Measurements from ENCODE around the gene ECSCR.

ECSCR gene

DNA sequence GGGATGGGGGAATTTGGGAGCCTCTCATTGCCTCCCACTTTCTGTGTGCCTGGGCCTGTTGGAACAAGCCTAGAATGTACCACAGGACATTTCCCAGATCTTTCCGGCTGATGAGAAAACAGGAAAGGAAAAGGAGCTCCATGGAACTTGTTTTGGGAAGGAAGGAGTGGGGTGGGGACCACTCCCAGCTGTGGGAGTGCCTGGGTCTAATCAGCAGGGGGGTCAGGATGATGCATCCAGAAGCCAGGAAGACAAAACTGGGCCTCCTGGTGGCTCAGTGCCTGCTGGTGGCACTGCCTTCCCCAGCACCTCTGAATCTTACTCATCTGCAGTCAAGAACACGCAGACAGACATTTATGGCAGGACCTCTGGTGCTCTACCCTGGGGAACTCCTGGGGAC is 11.0 kb upstream of the ECSCR start:
- no peak for DNase-seq

DNA sequence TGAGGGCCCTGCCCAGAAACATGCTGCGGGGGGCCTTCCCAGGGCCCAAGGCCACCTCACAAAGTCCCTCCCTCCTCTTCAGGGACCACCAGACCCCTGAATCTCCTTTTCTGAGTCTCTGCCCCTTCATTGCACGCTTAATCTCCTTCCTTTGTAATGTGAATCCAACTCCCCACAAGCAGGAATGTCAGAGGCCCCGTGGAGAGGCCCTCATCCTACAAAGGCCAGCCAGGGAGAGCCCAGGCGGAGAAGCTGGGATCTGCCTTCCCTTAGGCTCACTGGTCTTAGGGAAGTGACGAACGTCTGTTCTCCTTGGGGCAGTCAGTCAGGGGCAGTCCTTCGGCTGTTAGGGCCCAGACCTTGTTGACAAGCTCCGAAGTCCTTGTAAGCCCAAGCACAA is 10.6 kb upstream of the ECSCR start:
- no peak for DNase-seq

DNA sequence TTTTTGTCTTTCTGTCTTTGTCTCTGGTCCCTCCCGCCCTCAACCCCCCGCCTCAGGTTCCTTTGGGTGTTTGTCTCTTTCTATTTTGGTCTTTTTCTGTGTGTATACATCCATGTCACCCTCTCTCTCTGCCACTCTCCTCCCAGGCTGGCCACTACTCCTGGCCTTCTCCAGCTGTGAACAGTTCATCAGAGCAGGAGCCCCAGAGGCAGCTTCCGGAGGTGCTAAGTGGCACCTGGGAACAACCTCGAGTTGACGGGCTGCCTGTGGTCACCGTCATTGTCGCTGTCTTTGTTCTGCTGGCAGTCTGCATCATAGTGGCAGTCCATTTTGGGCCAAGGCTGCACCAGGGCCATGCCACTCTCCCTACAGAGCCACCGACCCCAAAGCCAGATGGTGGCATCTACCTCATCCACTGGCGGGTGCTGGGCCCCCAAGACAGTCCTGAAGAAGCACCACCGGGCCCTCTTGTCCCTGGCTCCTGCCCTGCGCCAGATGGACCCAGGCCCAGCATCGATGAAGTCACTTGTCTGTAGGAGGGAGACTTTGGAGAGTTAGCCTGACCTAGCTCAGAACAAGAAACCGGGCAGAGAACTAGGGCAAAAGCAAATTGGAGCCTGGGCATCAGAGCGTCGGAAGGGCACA is 10.0 kb upstream of the ECSCR start:
- no peak for DNase-seq

DNA sequence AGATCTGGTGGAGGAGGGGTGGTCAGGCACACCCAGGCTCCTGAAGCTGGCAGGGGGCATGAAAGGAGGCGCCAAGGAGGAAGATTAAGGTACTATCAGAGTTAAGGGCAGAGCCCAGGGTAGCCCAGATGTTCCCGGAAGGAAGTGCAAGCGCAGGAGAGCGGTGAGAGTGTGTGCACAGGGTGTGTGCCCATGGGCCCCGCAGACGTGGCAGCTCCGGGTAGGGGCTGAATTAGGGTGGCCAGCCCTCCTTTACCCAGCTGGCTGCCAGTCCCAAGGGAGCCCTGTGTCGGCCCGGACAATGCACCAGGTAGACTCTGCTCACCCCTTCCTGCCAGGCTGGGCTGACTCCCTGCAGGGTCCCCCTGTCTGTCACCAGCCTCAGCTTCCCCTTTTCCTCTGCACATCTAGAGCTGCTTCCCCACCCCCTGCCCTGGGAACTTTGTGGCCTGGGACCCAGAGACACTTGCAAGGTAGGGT is 8.3 kb upstream of the ECSCR start, which contains the start of gene SMIM33:
TSS of gene SMIM33 (plus strand) at position 184 of the 480 bp plus-strand sequence. CDS start at position 302, 118 bp downstream.
- no peak for DNase-seq

DNA sequence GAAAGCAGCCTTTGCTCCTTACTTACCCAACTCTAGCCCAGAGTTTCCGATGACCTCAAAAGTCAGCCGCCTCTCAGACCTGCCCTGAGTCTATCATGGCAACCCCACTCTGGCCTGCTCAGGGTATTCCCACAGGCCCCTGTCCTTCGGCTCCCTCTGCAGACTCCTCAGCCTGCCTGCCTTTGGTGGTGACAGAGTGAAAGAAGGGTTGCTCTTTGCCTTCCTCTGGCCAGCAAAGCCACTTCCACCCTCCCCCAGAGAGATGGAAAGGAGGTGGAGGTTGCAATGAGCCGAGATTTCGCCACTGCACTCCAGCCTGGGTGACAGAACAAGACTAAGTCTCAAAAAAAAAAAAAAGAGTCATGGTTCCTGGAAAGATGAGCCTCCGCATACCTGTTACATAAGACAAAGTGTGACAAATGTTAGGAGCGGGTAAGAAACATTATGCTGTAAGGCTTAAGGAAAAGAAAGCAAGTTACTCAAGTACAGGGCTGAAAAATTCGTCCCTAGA is 5.9 kb upstream of the ECSCR start:
- no peak for DNase-seq

DNA sequence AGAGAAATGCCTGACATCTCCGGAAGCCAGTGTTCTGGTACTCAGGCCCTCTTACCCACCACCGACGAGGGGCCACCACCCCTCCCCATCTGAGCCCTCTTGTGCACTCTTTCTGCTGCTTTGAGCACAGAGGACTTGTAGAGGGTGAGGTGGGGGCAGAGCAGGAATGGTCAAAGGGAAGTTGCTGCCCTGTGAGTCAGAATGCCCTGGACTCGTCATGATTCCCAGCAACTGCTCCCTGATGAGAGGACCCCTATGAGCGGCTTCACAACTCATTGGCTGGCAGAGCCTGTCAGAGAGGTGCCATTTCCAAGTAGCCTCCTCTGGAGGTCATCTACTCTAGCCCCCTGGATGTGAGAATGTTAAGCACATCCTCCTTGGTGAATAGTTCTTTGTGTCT is 845 bp downstream of the ECSCR start:
- no peak for DNase-seq

DNA sequence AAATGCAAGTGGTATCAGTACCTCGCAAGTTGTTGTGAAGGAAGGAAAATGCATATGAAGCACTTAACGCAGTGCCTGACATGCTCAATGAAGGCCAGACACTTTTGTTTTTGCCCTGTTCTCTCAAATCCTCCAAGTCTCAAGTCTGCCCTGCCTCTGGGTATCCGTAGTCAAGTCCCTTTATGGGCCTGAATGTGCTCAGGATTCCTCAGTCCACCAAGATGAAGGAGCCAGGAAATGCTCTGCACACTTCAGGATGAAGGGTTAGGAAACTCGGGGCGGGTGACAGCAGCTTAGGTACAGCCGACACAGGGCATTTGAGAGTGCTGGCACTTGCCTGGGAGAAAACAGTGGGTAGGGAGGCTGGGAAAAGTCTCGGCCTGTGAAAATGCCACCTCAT is 1.4 kb downstream of the ECSCR start:
- DNase-seq = no peak

DNA sequence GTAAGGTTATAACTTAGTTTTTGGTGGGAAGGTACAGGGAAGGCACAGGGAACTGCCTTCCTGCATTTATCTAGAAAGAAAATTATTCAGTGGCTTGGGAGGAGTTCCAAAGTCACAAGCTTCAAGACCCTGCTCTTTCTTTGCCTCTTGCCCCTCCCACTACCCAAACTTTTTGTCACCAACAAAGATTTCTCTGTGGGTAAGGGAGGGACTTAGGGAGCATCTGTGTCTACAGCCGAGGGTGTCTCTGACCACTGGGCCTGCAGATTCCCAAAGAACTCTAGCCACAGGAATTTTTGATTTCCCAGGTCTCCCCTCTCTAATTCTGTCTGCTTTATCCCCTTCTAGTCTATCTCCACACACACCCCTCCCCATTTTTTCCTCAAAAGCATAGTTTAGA is 2.1 kb downstream of the ECSCR start:
- no peak for DNase-seq

DNA sequence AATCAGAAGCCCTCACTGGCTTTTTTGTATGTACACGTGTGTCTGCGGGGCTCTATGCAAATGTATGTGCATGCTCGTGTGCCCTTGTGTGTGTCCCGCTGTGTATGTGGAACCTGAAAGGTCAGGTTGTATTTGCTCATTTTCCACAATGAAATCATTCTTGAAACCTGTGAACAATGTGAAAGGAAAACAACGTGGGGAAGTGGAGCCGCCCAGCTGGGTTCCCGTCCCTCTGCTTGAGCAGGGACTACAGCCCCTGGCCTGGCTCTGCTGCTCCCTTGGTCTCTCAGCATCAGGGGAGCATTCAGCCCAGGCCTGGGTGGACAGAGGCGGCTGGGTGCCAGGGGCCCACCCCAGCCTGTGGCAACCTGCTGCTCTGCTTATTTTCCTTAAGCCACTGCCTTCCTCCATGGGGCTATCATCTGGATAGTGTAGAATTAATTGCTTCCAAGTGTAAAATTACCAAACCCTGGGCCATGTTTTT is 3.0 kb downstream of the ECSCR start:
- no peak for DNase-seq

DNA sequence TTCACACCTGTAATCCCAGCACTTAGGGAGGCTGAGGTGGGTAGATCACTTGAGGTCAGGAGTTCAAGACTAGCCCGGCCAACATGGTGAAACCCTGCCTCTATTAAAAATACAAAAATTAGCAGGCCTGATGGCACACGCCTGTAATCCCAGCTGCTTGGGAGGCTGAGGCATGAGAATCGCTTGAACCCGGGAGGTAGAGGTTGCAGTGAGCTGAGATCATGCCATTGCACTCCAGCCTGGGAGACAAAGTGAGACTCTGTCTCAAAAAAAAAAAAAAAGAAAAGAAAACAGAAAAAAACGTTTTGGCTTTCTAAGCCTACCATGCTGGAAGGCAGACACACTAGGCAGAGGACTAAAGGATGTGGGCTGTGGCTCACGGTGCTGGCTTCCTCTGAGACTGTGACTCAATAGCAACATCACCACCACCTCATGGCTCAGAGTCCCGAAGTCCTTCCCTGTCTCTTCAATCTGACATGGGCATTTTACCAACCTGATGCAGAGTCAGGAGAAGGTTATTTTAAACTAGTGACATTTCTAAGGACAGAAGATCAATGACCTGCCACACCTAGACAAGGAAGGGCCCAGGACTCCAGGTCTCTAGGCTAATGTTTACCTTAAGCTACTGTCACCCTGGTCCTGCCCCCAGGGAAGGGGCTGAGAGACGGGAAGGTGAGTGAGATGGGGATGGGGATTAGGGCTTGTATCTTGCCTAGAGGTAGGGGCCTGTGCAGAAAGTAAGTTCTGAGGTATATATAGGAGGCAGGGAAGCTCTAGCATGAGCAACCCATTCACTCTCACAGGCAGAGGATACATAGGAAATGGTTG is 3.7 kb downstream of the ECSCR start:
- DNase-seq = no peak

DNA sequence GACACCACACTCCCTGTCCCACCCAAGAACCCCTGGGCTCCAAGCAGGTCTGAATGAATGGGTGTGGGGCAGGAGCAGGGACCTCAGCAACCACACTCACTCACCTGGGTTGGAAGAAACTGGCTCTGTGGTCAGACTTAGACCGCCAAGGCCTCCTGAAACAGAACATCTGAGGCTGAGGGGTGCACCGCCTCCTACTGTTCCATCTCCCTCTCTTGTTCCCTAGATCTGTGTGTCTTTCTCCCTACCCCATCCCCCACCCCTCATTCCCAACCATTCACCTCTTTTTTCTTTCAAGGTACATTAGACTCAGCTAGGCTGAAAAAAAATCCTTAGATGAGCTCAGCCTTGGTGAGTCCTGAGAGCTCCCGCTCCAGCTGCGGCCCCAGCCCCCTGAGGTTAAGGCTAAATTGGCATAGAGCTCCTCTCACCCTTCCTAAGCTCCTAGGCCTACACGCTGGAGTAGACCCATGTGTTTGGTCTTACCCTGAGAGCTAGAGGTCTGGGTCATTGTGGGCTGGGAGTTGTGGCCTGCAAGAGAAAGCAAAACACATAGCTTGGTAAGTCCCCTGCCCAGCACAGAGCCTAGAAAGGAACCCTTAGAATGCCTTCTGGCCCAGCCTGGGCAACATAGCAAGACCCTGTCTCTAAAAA is 4.8 kb downstream of the ECSCR start:
- DNase-seq = no peak

DNA sequence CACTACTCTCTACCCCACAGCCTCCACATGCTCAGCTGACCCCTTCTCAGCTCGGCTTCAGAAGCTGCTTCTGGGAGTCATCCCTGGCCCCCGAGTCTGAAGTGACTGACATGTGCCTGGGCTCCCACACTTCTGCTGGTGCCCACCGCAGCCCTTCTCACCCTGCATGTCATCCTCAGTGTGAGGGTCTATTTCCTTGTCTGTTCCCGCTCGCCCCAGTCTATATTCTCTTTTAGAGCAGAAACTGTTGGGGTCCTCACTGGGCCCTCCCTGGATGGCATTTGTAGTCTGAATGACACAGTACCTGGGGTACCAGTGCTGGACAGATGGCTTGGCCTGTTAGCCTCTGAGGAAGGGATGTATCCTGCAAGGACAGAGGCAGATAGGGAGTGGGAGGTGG is 5.3 kb downstream of the ECSCR start:
- DNase-seq = no peak

DNA sequence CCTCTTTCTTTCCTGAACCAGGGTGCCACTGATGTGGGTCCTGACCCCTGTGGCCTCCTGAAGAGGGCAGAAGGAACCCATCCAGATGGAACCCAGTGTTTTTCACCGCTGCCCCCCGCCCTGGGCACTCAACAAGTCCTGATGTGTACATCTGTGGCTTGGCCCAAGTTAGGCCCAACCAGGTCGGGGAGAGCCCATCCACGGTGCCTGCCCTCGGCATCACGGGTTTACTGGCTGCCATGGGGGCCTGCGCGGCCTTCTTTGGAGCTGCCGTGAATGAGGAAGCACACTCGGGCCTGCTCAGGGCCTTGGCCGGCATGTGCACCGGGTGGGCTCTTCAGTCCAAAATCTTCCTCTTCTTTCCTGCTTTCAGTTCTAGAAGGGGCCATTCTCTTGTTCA is 5.8 kb downstream of the ECSCR start:
- DNase-seq = no peak

DNA sequence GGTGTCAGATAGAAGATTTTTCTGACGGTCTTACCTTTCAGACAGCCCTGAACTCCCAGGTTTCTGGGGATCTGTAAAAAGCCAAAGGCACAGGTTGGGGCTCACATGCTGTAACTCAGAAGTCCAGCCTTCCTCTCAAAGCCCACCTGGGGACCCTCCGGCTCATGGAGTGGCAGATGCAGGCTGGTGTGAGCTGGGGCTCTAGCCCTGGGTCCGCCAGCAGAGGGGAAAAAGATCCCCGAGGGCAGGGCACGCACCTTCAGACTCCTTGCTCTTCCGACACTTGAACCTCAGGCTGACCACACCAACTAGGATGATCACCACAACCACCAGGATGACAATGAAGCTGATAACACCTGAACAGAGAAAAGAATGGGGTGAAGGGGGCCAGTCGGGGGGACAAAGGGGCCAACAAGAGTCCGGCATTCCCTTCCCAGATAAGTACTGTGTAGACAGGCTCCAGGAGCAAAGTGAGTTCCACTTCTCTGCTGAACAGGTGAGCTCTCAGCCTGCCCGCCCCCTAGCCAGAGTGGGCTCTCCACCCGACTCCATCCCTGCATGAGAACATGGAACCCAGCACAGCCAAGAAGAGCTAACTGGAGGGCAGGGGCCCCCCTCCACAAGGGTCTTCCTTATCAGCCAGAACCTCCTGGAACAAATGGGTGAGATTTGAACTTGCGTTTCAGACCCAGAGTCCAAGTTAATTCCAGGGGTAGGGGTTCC is 7.8 kb downstream of the ECSCR start:
- no peak for DNase-seq

DNA sequence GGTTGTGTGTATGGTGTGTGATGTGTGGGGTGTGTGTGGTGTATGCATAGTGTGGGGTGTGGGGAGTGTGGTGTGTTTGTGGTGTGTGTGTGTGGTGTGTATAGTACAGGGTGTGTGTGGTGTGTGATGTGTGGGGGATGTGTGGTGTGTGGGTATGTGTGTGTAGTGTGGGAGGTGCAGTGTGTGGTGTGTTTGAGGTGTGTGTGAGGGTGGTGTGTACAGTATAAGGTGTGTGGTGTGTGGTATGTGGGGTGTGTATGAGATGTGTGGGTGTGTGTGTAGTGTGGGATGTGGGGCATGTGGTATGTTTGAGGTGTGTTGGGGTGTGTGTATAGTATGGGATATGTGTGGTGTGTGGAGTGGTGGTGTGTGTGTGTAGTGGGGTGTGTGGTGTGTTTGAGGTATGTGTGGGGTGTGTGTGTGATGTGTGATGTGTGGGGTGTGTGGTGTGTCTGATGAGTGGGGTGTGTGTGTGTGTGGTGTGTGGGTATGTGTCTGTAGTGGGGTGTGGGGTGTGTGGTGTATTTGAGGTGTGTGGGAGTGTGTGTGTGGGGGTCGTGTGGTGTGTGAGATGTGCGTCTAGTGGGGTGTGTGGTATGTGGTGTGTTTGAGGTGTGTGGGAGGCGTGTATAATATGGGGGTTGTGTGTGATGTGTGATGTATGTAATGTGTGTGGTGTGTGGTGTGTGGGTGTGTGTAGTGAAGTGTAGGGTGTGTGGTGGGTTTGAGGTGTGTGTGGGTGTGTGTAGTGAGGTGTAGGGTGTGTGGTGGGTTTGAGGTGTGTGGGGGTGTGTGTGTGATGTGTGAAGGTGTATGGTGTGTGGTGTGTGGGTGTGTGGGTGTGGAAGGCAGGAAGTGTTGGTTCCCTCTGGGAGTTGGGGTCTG is 8.6 kb downstream of the ECSCR start:
- DNase-seq = no peak

DNA sequence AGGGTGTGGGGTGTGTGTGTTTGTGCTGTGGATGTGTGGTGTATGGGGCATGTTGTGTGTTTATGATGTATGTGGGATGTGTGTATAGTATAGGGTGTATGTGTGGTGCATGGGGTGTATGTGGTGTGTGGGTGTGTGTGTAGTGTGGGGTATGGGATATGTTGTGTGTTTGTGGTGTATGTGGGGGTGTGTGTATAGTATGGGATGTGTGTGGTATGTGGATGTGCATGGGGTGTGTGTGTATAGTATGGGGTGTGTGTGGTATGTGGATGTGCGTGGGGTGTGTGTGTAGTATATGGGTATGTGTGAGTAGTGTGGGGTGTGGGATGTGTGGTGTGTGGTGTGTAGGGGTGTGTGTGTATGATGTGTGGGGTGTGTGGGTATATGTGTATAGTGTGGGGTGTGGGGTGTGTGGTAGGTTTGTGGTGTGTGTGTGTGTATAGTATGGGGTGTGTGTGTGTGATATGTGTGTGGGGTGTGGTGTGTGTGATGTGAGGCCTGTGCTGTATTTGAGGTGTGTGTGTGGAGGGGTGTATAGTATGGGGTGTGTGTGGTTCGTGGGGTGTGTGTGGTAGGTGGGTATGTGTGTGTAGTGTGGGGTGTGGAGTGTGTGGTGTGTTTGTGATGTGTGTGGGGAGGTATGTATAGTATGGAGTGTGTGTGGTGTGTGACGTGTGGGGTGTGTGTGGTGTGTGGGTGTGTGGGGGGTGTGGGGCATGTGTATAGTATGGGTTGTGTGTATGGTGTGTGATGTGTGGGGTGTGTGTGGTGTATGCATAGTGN is 10.5 kb downstream of the ECSCR start:
- DNase-seq = no peak

DNA sequence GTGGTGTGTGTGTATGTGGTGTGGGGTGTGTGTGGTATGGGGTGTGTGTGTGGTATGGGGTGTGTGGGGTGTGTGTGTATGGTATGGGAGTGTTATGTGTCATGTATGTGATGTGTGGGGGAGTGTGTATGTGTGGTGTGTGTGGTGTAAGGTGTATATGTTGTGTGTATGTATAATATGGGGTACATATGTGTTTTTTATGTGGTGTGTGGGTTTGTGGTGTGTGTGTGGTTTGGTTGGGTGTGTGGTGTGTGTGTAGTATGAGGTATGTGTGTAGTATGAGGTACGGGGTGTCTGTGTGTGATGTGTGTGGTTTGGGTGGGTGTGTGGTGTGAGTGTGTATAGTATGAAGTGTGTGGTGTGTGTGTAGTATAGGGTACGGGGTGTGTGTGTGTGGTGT is 11.4 kb downstream of the ECSCR start:
- no peak for DNase-seq

DNA sequence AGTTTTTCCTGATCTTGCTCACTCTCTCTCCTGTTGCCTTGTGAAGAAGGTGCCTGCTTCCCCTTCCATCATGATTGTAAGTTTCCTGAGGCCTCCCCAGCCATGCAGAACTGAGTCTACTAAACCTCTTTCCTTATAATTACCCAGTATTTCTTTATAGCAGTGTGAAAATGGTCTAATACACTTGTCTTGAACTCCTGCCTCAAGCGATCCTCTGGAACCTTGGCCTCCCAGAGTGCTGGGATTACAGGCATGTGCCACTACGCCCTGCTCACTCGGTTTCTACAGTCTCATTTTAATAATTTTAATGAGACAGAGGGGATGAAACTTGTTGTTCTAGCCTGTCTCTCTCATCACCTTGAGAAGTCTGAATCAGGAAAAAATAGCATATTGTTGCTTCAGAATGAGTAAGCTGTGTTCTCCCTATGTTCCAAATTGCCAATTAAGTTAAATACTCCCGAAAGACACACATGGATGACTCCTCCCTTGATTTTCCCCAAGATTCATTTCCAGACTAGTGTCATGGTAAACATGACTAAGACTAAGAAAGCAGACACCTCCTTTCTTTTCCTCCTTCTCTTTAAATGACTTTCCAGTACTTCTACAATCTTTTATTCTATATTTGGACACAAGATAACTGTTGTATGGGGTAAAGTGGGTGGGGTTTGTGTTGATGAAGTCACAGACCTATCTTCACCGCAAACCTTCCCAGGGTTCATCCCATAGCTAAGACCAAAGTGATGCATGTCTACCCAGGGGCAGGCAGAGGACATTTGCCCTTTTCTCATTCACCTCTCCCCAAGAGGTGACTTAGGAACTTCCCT is 15.4 kb downstream of the ECSCR start:
- DNase-seq = no peak

DNA sequence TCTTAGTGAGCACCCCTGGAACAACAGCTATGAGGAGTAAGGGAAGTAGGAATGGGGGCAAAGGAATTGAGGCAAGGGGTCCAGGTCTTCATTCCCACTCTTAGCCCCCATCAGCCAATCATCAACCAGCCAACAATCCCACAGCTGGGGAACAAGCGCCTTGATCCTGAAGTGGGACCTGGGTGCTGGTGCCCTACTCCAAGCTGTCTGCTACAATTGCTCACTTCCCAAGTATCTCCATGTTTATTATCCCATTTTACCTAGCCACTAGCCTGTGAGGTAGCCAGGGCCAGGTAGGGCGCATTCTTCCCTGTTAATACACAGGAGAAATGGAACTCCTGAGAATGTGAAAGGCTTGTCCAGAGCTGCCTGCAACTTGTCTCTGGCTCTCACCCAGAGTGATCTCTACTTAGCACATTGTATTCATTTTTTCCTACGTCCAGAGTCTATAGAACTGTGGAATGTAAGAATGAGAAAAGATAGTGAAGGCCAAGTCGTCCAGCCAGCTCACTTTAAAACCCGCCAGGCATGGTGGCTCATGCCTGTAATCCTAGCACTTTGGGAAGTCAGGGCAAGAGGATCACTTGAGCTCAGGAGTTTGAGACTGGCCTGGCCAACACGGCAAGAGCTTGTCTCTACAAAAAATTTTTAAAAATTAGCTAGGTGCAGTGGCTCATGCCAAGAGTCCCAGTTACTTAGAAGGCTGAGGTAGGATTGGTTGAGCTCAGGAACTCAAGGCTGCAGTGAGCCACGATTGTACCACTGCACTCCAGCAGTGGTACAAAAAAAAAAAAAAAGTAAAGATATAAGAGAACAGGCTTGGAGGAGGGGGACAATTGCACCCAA is 17.0 kb downstream of the ECSCR start:
- DNase-seq = no peak

All from NCI-H1694 treated with DMSO at 0.1 percent for 48 hours (cell line).